GM21360 (cell line): ENCODE results near the gene GRK6.

Source experiments
- ATAC-seq: cut with Tn5 transposase; IDR thresholded peaks from one replicate; pipeline ENCODE4 v1.9.1; 2021; ENCODE audit warnings: mild to moderate bottlenecking, moderate library complexity; ENCODE audit not compliant: unreplicated experiment

The GRK6 gene

DNA sequence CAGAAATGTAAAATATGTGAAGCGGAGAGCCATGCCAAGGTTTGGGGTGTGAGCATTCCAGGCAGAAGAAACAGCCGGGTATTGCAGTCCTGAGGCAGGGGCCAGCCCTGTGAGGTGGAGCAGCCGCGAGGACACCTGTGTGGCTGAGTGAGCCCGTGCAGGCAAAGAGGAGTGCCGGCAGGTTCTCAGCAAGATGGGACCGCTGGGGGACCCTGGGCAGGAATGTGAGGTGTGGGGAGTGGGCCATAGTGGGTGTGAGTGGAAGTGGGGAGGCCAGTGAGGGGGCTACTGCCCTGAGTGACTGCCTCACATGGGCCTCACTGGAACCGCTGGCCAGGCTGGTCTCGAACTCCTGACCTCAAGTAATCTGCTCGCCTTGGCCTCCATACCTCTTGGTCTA, 12.0 kb downstream of the GRK6 start:
- no peak for ATAC-seq

DNA sequence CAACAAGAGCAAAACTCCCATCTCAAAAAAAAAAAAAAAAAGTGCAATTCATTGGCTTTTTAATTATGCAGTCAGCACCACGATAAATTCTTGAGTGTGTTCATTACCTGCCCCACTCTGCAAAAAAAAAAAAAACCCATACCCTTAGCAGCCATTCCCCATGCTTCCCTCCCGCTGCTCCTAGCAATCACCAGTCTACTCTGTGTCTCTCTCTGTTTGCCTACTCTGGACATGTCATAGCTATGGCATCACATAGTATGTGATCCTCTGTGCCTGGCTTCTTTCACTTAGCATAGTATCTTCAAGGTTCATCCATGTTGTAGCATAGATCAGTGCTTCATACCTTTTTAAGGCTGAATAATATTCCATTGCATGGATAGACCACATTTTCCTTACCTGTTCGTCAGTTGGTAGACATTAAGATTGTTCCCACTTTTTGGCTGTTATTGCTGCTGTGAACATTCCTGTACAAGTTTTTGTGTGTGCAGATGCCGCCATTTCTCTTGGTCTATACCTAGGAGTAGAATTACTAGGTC, 13.1 kb downstream of the GRK6 start:
- no peak for ATAC-seq

DNA sequence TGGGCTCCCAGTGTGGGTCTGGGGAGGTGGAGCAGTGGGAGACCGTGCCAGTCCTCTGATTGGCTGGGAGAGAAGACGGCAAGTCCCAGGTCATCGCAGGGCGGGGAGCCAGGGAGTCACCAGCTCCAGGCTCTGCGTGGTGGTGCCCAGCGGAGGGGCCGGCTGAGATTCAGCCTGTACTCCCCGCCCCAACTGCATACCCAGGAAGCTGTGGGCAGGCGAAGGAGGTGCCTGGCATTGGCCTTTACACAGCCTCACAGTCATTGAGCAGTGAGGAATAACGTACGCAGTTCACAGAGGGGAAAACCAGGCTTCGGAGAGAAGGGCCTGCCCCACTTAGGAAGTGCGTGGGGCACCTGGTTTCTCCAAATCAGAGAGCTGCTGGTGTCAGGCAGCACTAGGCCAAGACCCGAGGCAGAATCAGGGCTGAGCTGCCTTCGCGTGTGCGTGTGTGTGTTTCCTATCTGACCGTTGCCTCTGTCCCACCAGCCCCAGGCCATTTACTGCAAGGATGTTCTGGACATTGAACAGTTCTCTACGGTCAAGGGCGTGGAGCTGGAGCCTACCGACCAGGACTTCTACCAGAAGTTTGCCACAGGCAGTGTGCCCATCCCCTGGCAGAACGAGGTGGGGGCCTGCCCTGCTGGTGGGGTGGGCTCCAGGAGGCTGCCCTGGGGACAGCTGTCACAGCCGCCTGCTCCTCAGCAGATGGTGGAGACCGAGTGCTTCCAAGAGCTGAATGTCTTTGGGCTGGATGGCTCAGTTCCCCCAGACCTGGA, 13.9 kb downstream of the GRK6 start:
- no peak for ATAC-seq

DNA sequence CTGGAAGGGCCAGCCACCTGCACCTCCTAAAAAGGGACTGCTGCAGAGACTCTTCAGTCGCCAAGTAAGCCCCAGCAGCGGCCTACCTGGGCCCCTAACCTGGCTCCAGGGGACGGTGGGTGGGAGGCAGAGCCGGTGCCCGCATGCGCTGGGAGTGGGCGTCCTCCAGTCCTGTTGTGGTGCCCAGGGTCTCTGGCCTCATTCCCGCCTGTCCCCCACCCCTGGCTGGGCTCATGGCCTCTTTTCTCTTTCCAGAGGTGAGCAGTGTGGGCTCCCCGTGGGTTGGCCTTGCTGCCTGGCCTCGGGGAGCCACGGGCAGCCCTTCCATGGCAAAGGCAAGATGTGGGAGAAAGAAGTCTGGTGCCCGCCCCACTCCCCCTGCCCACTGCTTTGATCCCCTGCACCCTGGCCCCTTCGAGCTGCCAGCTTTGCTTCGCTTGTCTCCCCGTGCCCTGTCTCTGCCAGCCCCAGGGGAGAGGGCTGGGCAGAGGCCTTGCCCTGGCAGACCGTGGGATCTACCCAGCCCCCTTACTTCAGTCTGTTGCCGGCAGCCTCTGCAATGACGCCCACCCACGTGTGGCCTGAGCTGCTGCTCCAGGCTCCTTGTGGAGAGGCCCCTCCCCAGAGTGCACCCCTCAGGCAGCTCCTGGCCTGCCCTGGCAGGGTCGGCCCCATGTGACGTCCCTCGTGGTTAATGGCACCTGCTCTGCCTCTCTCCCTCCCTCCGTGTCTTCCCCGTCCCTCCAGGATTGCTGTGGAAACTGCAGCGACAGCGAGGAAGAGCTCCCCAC, 14.7 kb downstream of the GRK6 start:
- ATAC-seq: no peak

DNA sequence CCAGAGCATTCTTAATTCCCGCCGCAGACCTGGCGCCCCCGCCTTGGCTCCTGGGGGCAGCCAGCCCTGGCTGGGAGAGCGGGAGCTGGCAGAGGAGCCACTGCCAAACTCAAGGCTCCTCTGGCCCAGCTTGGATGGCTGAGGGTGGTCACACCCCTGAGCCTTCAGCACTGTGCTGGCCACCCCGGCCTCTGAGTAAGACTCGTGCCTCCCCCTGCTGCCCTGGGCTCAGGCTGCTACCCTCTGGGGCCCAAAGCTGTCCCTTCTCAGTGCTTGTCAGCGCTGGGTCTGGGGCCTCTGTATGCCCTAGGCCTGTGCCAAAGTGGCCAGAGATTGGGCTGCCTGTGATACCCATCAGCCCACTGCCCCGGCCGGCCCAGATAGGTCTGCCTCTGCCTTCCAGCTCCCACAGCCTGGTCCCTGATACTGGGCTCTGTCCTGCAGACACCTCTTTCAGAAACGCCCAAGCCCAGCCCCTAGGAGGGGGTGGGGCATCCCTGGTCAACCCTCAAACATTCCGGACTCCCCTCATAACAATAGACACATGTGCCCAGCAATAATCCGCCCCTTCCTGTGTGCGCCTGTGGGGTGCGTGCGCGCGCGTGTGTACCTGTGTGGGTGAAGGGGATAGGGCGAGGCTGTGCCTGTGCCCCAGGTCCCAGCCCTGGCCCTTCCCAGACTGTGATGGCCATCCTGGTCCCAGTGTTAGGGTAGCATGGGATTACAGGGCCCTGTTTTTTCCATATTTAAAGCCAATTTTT, 15.8 kb downstream of the GRK6 start:
- no peak for ATAC-seq

DNA sequence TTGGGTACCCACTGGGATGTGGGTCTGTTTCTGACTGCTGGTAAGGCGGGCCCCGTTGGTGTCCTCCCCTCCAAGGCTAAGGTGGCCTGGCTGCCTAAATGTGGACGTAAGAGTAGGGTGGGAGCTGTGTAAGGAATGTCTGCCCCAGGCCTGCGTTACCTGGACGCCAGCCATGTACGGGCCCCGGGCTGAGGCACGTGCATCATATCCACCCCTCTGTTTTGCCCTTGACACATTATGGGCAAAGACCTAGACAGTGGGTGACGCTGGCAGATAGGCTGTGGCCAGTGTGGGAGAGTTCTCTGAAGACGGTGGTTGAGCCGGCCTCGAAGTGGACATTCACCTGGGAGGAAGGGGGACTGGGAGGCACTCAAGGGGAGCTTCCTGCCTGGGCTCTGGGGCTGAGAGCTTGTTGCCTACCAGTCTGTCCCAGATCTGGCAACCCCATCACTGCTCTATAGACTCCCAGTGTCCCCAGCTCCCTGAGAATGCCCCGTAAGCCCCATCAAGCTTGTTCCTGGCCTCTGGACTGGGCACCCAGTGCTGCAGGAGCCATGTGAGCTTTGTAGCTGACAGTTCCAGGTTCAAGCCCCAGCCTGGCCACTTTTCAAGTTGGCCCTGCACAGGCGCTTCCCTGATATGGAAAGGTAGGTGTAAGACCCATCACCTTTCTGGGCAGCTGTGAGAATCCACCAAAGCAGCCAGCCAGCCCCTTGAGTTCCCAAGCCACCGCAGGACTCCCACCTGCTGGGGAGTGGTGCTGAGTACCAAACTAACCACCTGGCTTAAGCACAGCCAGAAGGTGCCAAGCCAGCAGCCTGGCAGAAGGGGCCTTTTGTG, 16.9 kb downstream of the GRK6 start:
- no peak for ATAC-seq

DNA sequence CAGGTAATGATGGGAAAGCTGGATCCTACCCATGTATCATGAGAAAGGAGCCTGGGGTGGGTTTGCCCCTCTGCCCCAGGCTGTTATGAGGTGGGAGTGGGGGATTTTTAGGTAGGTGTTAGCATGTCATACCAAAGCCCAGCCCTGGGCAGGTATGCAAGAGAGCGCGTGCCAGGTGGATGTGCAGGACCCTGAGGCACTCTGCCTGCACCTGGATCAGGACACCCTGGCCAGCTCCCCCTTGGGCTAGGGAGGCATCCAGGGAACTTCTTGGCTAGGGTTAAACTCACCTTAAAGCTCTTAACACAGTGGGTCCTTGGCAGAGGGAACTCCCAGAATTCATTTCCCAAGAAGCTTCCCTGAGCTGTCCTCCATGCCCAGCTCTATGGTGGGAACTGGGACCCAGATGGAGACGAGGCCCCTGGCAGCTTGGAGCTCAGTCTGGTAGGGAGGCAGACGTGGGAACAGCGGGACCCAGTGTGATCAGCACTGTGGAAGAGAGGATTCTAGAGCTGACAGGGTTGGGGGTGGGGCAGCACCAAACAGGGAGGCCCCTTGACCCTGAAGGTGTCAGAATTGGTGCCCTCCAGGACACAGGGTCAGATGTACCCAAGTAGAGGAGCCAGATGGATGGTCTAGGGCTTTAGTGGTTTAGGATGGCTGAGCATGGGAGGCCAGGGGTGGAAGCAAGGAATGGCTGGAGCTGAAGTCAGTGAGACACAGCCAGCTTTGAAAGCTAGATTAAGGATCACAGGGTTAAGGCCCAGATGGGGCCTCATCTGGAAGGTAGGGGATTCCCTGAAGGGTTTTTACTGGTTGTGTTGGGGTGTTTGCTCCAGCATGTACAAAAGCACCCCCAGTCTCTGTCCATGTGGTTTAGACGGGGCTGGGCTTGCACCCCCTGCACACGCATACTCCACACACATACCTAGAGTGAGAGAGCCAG, 17.9 kb downstream of the GRK6 start:
- no peak for ATAC-seq

DNA sequence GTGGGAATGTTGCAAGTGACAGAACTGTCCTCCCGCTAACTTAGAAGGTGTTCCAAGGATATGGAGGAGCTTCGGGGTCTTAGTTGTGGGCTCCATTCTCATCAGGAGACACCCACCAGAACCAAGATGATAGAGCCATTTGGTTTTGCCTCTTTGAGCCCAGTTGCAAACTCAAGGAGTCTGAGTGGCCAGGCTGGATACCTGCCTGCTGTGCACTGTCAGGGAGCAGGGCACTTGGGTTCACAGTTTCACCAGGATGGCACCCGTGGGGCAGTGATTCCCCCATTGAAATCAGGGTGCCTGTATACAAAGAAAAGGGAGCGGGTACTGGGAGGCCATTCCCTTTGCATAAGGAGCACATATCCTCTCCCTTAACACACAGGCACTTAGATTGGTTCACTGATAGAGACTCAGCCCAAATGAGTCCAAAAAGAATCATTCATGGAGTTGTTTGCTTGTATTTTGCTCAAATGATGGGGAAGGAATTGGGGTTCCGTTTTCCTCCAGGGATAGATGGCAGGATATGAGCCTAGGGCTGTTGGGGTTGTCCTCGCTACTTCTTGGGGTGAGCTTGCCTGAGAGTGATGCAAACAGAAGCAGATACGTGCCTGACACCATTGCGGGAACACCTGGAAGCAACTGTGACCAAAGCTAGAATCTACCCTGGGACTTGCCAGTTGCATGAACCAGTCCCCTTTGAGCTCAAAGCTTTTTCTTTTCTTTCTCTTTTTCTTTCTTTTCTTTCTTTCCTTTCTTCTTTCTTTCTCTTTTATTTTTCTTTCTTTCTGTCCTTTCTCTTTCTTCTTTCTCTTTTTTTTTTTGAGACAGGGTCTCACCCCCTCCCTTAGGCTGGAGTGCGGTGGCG, 18.8 kb downstream of the GRK6 start:
- ATAC-seq: no peak

DNA sequence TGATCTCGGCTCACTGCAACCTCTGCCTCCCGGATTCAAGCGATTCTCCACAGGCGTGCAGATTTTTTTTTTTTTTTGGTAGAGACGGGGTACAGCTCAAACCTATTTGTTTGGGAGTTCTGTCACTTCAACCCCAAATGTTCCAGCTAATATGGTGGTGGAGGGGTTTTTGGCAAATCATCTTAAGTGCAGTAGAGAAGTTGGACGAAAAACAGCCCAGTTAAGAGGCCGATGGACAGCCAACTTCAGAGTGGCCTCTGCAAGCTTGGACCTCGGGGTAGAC, 19.4 kb downstream of the GRK6 start:
- no peak for ATAC-seq

DNA sequence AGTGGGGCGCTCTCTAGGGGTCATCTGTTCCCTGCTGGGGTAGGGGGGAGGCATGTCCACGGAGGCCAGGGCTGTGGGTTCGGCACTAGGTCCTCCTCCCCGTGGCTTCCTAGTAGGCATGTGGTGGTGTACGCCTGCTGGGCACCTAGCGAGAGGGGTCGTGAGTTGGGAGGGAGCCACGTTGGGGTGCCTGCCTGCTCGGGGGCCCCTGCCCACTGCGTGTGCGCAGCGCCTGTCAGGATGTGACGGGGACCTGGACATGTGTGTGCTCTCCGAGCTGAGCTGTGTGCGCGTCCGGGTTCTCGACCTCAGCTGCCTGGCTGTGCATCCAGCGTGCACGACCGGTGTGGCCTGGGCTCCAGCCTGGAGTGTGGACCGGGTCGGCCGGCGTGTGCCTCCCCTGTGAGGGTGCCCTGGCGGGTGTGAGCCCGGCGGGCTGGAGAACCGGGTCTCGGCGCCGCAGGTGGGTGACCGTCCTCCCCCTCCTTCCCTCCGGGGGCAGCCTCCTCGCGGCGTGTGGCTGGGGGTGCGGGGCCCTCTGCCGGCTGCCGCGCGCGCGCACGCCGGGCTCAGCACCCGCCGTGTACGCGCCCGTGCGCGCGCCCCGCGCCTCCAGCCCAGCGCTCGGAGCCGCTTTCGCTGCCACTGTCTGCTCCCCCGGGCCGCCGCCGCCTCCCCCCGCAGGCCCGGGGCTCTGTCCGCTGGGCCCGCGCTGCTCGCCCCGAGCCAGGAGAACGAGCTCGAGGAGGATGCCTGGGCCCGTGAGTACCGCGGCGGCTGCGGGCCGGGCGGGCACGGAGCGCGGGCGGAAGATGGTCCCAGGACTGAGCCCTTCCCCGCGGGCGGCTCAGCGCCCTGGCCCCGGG, 20.0 kb downstream of the GRK6 start, which contains the start of gene PRR7:
PRR7 (plus strand) TSS at position 615 of the 866 bp plus-strand sequence. CDS start 8,254 bp downstream, outside the sequence.
- peak; percentile 45 for ATAC-seq

DNA sequence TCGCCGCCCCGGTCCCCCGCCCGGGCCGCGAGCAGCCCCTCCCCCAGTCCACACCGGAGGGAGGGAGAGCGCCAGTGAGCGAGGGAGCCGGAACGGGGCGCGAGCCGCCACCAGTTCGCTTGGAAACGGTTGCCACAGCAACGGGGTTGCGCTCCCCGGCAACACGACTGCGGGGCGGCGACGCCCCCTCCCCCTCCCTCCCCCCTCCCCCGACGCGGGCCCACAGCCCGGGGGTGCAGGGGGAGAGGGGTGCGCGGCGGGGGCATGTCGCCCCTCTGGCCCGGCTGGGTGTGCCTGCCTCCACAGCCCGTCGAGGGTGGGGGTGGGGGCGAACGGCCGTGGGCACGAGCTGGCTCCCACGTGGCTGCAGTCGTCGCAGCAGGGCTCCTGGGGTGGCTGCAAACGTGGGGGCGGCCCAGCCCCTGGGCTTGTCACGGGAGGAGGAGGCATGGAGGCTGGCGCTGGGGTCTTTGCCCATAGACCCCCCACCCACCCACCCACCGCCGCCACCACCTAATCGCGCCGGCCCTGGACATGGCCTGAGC, 20.7 kb downstream of the GRK6 start:
- ATAC-seq: peak; percentile 24

DNA sequence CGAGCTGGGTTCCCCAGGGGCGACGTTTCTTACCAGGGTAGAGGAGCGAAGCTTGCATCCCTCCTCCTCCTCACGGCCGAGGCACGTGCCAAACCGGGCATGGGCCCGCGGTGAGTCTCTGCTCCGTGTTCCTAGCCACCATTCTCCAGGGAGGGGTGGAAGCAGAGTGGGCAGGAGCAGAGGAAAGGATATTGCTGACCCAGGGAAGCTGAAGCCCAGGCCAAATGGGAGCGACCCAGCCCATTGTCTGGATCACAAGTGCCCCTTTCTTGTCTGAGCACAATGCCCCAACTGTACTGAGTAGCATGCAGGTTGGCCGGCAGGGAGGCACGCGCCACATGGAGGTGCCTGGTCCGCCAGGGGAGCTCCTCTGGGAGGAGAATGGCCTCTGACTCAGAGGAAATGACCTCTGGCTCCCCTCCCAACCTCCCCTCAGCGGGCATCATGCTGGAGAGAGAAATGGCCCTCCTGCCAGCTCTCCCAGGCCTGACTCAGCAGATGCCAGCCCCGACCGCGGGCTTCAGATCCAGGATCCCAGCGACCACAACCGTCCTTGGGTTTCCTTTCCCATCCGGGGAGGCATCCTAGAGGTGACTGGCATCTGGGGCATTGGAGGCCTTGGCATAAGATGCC, 21.3 kb downstream of the GRK6 start:
- no peak for ATAC-seq

DNA sequence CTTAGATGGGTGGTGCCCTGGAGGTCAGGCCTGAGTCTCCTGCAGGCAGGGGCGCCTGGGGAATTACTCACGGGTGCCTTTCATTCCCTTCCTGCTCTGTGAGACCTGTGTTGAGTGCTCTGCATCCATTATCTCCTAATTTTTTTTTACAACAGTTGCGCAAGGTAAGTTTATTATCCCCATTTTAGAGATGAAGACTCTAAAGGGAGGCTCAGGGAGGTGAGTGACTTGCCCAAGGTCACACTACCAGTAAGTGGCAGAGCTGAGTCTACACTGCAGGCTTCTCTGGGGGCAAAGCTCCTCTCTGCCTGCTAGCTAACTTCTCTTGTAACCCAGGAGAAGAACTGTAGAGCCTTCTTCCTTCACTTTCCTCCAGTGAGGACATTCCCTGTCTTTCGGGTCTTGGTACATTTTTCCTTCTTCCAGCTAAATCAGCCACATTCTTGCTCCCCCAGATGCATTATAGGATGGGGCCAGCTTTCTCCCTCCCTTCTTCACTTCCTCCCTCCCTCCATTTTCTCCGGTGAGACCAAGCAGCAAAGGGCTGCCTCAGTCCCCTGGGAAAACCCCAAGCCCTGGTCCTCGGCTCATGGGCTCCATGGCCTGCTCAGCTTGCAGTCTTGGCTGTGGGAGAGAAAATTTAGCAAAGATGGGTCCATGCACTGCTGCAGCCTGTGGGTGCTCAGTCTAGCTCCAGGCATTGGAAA, 21.9 kb downstream of the GRK6 start:
- no peak for ATAC-seq

DNA sequence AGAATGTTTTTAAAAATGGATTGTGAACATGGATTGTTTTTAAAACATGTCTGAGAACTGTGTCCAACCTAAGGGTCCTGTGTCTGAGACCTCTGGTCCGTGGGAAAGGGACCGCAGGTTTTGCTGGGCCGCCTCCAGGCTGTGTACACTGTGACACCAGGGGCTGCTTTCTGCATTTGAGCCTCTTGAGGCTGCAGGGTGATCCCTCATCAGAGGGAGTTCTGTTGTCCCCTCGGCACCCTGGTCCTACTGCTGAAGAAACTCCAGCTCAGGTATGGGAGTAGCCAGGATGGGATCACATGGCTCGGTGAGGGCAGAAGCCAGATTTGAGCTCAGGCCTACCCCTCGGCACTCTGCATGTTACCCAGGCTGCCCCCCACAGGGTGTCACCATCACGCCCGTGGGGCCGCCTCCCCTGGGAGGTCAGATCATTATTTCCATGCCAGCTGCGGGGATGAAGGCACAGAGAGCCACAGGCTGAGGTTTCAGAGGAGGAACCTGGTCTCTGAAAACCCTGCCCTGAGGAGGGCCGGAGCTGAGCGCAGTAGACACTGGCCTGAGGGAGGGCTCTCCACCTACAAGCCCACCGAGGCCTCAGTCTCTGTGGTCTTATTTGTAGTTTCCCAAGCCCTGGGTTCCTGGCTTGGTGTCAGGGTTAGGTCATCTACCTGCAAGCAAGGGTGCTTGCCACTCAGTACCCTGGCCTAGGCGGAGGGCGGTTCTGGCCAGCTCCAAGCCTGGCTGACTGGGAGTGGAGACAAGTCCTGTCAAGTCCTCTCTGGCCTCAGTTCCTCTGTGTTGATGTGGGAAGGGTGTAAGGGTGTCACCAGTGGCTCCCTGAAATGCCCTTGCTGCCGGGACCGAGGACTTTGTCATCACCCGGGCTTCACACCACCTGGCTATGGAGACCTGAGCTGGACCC, 22.9 kb downstream of the GRK6 start:
- no peak for ATAC-seq
